Panc1 (cell line): ENCODE results near the gene ZNF784. TPM values are rescaled to one million over a fixed set of nuclear protein-coding genes. Genes with fewer than 3 reads are reported as not detected.

Experiments used
- ATAC-seq: fragments of 200-7000 bp; cut with Tn5 transposase; 2 replicates; pipeline ENCODE4 v1.9.1; 2020; ENCODE audit warnings: mild to moderate bottlenecking, moderate library complexity
- BruUV-seq: library from RNA; stranded (reverse); fragments of 400-500 nt; replicated peaks from 2 replicates; lab custom pipeline; 2021; lab: Mats Ljungman, UMichigan
- CTCF ChIA-PET: fragments of 300-600 bp; sonication (Branson Sonifier 250); formaldehyde crosslinking; loops from one replicate; lab custom pipeline; 2022; ENCODE audit warnings: antibody characterized with exemption; lab: Charles Lee
- POLR2A ChIA-PET: fragments of 300-600 bp; sonication (Branson Sonifier 250); formaldehyde crosslinking; loops from one replicate; lab custom pipeline; 2022; ENCODE audit warnings: antibody characterized with exemption; lab: Charles Lee
- DNase-seq: peaks from one replicate; pipeline ENCODE4 v3.0.0-alpha.2; 2010; ENCODE audit warnings: low read depth, low spot score
- H3K27ac ChIP-seq: 2 replicates; pipeline ENCODE4 v1.5.1; 2011; ENCODE audit warnings: mild to moderate bottlenecking, low read length, inconsistent platforms
- H3K27me3 ChIP-seq: fragments of 200-500 bp; sonication (Bioruptor generic); 2 replicates; pipeline ENCODE4 v1.6.0; 2014; ENCODE audit warnings: low read length, inconsistent platforms; ENCODE audit not compliant: control insufficient read depth, insufficient read depth
- H3K36me3 ChIP-seq: fragments of 200-500 bp; sonication (Bioruptor generic); 2 replicates; pipeline ENCODE4 v1.5.1; 2014; ENCODE audit warnings: inconsistent platforms, mild to moderate bottlenecking, low read length, moderate library complexity; ENCODE audit not compliant: control insufficient read depth, insufficient read depth
- H3K4me1 ChIP-seq: 2 replicates; pipeline ENCODE4 v1.5.1; 2011; ENCODE audit warnings: inconsistent platforms, mild to moderate bottlenecking, low read length, moderate library complexity; ENCODE audit not compliant: control insufficient read depth, insufficient read depth
- H3K4me3 ChIP-seq, 2 experiments: 2 replicates each; pipeline ENCODE4 v1.5.1; 2011 to 2012; ENCODE audit warnings: low read depth in 2 of 2, low read length in 2 of 2, mild to moderate bottlenecking in 2 of 2, inconsistent platforms in 1 of 2, moderate library complexity in 1 of 2
- H3K9me3 ChIP-seq: fragments of 200-500 bp; sonication (Bioruptor generic); 2 replicates; pipeline ENCODE4 v1.5.1; 2014; ENCODE audit warnings: low read depth, mild to moderate bottlenecking, inconsistent platforms, low read length, moderate library complexity; ENCODE audit not compliant: control insufficient read depth, insufficient read depth
- POLR2AphosphoS5 ChIP-seq: IDR thresholded peaks from 2 replicates; pipeline ENCODE4 v1.6.1; 2012; ENCODE audit warnings: mild to moderate bottlenecking, low read depth, low read length, moderate library complexity
- SIN3A ChIP-seq: IDR thresholded peaks from 2 replicates; pipeline ENCODE4 v1.6.1; 2012; ENCODE audit warnings: low read depth, mild to moderate bottlenecking, low read length, moderate library complexity, borderline replicate concordance; ENCODE audit not compliant: insufficient read depth
- TCF7L2 ChIP-seq: IDR thresholded peaks from 2 replicates; pipeline ENCODE4 v1.6.1; 2011; ENCODE audit warnings: mild to moderate bottlenecking, low read depth, low read length, inconsistent platforms
- in situ Hi-C: cut with HindIII; loops from 2 replicates; pipeline ENCODE4 v1.10.0; 2016; ENCODE audit warnings: low sequenced_read_pairs, low pct_unique_long_range_greater_than_20kb
- intact Hi-C: fragments of 100-400 bp; cut with micrococcal nuclease; formaldehyde crosslinking; loops from one replicate; pipeline ENCODE4 v1.10.0; 2022; ENCODE audit not compliant: unreplicated experiment
- total RNA-seq: library from RNA; stranded (reverse); gene quantifications from one replicate; pipeline ENCODE4 v1.2.1, GENCODE V29; 2021; ENCODE audit not compliant: unreplicated experiment
- TF ChIP-seq, protein P1 (sequence below), 2 experiments: IDR thresholded peaks; 2 replicates each; pipeline ENCODE4 v1.6.1; 2011 to 2012; ENCODE audit warnings: low read depth in 2 of 2, control low read depth in 1 of 2, low read length in 1 of 2, mild to moderate bottlenecking in 1 of 2, moderate library complexity in 1 of 2; ENCODE audit not compliant: insufficient read depth in 1 of 2
- TF ChIP-seq, protein P2 (sequence below): fragments of 450-650 bp; IDR thresholded peaks from 2 replicates; pipeline ENCODE4 v1.5.1; 2017; ENCODE audit warnings: mild to moderate bottlenecking

The ZNF784 gene
- total RNA-seq, 1 experiment from 2014 or later = 8.9 TPM

GRCh38 chr19:55640577-55641425 is 16.4 kb upstream of the ZNF784 start, which contains the start of gene ZNF580:
TSS of gene ZNF580 (plus strand) at chr19:55641002. CDS start at chr19:55642509, 1,507 bp downstream.
- no peak; the same call in 1 of the 2 replicates for TF ChIP-seq POLR2AphosphoS5
- TF ChIP-seq, protein P1, sequence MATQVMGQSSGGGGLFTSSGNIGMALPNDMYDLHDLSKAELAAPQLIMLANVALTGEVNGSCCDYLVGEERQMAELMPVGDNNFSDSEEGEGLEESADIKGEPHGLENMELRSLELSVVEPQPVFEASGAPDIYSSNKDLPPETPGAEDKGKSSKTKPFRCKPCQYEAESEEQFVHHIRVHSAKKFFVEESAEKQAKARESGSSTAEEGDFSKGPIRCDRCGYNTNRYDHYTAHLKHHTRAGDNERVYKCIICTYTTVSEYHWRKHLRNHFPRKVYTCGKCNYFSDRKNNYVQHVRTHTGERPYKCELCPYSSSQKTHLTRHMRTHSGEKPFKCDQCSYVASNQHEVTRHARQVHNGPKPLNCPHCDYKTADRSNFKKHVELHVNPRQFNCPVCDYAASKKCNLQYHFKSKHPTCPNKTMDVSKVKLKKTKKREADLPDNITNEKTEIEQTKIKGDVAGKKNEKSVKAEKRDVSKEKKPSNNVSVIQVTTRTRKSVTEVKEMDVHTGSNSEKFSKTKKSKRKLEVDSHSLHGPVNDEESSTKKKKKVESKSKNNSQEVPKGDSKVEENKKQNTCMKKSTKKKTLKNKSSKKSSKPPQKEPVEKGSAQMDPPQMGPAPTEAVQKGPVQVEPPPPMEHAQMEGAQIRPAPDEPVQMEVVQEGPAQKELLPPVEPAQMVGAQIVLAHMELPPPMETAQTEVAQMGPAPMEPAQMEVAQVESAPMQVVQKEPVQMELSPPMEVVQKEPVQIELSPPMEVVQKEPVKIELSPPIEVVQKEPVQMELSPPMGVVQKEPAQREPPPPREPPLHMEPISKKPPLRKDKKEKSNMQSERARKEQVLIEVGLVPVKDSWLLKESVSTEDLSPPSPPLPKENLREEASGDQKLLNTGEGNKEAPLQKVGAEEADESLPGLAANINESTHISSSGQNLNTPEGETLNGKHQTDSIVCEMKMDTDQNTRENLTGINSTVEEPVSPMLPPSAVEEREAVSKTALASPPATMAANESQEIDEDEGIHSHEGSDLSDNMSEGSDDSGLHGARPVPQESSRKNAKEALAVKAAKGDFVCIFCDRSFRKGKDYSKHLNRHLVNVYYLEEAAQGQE (IDR thresholded peaks at IDR 0.05; ENCODE audit: insufficient read depth in 1 of 2, low read depth in 2 of 2, low read length in 1 of 2) = 0 out of 4 replicates have a peak, but pooled peaks of 1 of the 2 experiments have one; percentile 28
- TF ChIP-seq, protein P2, sequence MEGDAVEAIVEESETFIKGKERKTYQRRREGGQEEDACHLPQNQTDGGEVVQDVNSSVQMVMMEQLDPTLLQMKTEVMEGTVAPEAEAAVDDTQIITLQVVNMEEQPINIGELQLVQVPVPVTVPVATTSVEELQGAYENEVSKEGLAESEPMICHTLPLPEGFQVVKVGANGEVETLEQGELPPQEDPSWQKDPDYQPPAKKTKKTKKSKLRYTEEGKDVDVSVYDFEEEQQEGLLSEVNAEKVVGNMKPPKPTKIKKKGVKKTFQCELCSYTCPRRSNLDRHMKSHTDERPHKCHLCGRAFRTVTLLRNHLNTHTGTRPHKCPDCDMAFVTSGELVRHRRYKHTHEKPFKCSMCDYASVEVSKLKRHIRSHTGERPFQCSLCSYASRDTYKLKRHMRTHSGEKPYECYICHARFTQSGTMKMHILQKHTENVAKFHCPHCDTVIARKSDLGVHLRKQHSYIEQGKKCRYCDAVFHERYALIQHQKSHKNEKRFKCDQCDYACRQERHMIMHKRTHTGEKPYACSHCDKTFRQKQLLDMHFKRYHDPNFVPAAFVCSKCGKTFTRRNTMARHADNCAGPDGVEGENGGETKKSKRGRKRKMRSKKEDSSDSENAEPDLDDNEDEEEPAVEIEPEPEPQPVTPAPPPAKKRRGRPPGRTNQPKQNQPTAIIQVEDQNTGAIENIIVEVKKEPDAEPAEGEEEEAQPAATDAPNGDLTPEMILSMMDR = no peak
- 0 out of 2 replicates have a peak, but pooled peaks have one; percentile 30 for TF ChIP-seq SIN3A
- TF ChIP-seq TCF7L2 = no peak
- ChIA-PET CTCF (no interaction called here), POLR2A (no interaction called here)
- DNase-seq = no peak
- no peaks in the 10 kb centered on the region for H3K27me3 ChIP-seq
- BruUV-seq = no TSS peak
- peak within 1 kb of the TSS; percentile 92 for H3K27ac ChIP-seq
- in situ Hi-C loops (no loop called here), intact Hi-C loops (no loop called here)
- peak; percentile 71 for ATAC-seq
- peaks cover 43% of the 10 kb centered on the region for H3K4me1 ChIP-seq
- no peaks in the 10 kb centered on the region for H3K9me3 ChIP-seq
- peak within 1 kb of the TSS; percentile 63 to 93 for H3K4me3 ChIP-seq
- H3K36me3 ChIP-seq = peaks cover 13% of the 10 kb centered on the region

- in situ Hi-C loops = no loop called here
- no peaks in the 10 kb centered on the region for H3K9me3 ChIP-seq
- TF ChIP-seq, protein P2 = no peak; the same call in 1 of the 2 replicates
- TF ChIP-seq, protein P1 (IDR thresholded peaks at IDR 0.05; ENCODE audit: insufficient read depth in 1 of 2, low read depth in 2 of 2, low read length in 1 of 2) = no peak
- TF ChIP-seq SIN3A (no peak), TCF7L2 (no peak), POLR2AphosphoS5 (no peak)
- no peaks in the 10 kb centered on the region for H3K27me3 ChIP-seq
- ATAC-seq (no peak), DNase-seq (no peak)
- intact Hi-C loops = no loop called here
- H3K4me3 ChIP-seq = peak overlapping the region; percentile 63 to 93
- peak overlapping the region; percentile 92 for H3K27ac ChIP-seq
- H3K36me3 ChIP-seq = peaks cover 13% of the 10 kb centered on the region
- BruUV-seq = no TSS peak
- ChIA-PET CTCF (interaction anchor here (0.5 kb wide), 1 partner anchor 13 kb away, joined by 7 read pairs; no protein-coding TSS in a partner anchor), POLR2A (no interaction called here)
- H3K4me1 ChIP-seq = peaks cover 37% of the 10 kb centered on the region
Measured at GRCh38 chr19:55640043-55640576, 15.7 kb upstream of the ZNF784 start.
